Measurements from ENCODE around the gene CEP44.
"Not testable (repeated sequence)": the region's sequence is repeated elsewhere in the genome, so short reads cannot be mapped to it uniquely, and the experiment has no call there.

CEP44 gene

GRCh38 chr4:174279433-174280155, 4.1 kb upstream of the CEP44 start:
- DNase-seq: no peak

DNA sequence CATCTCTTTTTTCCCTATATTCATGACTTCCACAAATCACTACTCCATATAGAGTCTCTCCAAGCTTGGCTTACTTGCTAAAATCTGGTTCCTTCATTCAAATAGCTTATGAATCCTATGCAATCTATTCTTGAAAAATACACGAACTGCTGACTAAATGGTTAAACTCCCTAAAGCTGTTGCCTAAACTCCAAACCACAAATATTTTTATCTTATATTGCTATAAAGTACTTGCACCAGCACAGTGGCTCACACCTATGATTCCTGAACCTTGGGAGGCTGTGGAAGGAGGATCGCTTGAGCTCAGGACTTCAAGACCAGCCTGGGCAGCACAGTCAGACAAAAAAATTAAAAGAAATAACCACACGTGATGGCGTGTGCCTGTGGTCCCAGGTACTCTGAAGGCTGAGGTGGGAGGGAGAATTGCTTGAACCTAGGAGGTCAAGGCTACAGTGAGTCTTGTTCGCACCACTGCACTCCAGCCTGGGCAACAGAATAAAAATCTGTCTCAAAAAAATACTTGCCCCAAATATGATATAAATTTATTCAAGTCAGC, 2.5 kb upstream of the CEP44 start:
- no peak for DNase-seq

DNA sequence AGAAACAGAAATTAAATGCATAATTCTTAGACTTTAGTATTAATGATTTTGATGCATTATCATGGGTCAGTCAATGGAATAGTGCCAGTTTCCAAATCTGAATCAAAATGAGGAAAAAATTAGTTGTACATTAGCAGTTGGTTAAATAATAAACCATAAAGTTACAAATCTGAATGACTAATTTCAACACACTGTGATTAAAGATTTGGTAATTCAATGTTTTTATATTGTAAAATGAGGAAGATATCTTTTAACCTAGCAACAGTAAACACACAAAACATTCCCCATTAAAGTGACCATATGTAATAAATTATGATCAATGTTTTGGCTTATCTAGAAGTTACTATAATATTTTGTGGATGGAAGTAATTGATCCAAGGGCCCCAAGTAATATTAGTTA, 1.8 kb upstream of the CEP44 start:
- no peak for DNase-seq

DNA sequence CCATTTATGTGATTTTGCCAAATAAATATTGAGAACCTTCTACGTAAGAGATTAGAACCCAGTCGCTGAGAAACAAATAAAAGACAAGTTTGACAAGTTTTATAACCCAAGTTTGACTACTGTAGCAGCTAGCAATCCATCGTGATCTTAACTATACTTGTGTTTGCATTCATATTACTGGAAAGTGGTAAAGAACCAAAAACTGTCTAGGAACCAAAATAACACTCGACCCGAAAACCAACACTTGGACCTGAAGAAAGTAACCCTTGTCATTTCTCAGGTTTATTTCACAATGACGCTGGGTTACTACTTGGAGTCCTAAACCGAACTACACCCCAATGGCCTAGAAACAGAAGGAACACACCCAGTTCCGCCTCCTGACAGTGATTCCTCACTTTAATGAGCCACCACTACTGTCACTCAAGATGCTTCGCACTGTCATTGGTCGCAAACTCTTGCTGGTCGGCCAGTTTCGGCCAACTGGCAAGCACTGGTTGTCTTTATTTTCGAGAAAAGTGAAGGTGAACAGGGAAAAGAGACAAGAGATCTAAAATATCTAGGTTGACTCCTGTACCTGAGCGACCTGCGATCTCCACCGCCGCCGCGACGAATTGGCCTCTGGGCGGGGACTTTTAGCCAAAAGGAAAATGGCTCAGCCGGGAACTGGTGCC, 740 bp upstream of the CEP44 start:
- peak; percentile 87 for DNase-seq

DNA sequence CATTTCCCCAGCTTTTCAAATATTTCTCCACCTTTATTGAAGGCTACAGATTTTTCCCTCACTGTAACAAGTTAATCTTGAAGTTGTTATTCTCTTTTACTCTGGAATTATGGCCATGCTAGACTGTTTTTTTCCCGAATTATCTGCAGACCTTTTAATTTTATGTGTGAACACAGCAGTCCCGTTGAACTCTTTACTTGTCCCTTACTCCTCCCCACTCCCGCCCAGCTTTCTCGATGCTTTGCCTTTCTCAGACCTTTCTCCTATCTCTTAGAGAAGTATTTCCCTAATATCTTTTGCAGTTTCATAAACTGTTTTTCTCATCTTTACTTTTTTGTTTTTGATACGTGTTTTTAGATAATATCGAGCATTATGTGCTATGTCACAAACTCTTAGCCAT, 776 bp downstream of the CEP44 start:
- no peak for DNase-seq

DNA sequence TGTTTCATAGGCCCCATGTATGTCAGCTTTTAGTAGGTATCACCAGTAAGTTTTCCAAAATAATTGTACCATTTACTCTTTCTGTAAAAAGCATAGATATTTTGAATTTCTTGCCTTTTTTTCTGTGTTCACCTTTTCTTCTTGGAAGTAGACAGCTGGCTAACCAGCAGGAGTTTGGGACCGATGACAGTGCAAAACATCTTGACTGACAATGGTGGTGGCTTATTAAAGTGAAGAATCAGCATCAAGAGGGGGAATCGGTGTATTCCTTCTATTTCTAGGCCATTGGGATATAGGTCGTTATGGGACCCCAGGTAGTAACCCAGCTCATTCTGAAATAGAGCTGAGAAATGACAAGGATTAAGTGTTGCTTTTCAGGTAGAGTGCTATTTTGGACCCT, 3.2 kb downstream of the CEP44 start:
- no peak for DNase-seq

- DNase-seq: no peak
Observed at GRCh38 chr4:174292473-174292872, 8.8 kb downstream of the CEP44 start.

- not testable (repeated sequence) for DNase-seq
Observed at GRCh38 chr4:174294641-174295040, 10.9 kb downstream of the CEP44 start.

- DNase-seq: not testable (repeated sequence)
Observed at GRCh38 chr4:174295142-174295541, 11.4 kb downstream of the CEP44 start.

DNA sequence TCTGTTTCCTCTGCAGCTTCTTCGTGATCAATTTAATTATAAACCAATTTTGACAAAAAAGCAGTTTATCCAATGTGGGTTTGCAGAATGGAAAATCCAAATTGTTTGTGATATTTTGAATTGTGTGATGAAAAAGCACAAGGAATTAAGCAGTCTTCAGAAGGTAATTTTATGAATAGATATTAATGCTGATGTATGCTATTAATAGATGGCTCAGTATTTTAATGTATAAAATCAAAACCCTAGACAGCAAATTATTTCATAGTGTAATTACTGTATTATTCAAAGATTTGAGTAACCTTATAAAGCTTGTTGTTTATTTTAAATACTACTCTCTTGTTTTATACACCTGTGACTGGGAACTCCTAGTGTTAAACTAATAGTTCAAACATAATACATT, 20.0 kb downstream of the CEP44 start:
- DNase-seq: no peak

DNA sequence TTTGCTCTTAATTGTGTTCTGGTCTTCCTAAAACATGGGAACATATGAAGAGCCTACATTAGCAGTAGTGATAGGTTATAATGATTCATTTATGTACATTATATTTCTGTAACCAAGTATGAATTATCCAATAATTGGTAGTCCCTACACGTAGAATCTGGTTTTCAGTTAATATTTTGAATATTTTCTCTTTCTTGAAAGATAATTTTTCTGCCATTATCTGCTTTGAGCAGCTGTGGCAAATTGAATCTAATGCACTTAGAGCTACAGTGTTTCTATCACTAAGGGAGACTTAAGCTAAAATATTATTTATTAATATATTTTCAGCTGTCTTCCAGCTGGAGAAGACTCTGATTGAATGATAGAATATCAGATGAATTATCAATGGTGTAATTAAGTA, 21.0 kb downstream of the CEP44 start:
- no peak for DNase-seq

DNA sequence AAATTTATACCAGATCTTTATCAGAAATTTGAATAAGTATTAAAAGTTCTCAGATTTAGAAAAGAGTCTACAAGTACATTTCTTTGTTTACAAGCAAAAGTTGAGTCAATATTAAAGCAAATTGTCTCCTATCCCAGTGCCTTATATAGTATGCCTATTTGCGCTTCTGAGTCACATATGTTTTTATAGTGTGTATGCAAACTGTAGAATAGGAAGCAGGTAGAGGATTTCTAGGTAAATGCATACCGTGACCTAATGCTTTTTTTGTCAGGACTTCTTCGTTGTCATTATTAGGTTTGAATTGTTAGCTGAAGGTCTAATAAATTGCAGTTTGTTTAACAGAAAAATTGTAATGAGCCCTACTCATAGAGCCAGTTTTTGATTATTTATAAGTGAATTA, 22.2 kb downstream of the CEP44 start:
- DNase-seq: no peak

DNA sequence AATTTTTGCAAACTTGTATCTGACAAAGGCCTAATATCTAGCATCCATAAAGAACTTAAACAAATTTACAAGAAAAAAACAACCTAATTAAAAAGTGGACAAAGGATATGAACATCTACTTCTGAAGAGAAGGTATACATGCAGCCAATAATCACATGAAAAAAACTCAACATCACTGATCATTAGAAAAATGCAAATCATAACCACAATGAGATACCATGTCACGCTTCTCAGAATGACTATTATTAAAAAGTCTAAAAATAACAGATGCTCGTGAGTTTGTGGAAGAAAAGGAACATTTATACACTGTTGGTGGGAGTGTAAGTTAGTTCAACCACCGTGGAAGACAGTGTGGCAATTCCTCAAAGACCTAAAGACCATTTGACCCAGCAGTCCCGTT, 24.0 kb downstream of the CEP44 start:
- DNase-seq: no peak

DNA sequence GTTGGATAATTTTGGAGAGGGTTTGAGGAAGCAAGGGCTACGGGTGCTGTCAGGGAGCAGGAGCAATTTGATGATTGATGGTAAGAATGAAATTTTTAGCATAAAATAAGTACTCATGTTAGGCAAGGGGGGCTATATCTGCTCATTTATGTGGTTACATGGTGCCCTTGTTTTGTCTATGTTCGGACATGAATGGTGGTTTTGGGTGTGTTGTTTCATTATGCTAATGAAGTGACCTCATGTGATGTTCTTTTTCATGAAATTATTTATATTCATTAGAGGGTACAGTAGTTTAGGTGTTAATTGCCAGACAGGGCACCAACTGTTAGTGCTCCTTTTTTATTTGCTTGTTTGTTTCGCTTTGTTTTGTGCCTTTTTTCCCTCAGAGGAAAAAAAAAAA, 29.3 kb downstream of the CEP44 start:
- DNase-seq: no peak

GRCh38 chr4:174314274-174314673, 30.6 kb downstream of the CEP44 start:
- no peak for DNase-seq

DNA sequence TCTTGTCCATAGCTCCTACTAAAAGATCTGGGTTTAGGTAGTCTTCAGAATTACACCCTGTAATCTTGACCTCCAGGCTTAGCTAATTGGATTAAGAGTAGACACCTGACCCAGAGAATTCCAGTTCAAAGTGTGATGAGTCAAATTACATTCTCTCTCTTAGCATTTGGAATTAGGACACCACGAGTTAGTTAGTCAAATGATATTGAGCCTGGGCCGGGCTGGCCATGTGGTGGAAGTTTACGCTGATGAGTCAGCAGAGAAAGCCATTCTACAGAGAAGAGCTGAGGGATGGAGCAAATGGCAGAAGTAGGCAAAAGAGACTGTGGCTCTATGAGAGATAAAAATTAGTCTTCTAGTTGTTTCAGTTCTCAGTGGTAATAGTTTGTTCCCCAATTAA, 31.1 kb downstream of the CEP44 start:
- DNase-seq: no peak

- no peak for DNase-seq
Observed at GRCh38 chr4:174316546-174316945, 32.8 kb downstream of the CEP44 start.

DNA sequence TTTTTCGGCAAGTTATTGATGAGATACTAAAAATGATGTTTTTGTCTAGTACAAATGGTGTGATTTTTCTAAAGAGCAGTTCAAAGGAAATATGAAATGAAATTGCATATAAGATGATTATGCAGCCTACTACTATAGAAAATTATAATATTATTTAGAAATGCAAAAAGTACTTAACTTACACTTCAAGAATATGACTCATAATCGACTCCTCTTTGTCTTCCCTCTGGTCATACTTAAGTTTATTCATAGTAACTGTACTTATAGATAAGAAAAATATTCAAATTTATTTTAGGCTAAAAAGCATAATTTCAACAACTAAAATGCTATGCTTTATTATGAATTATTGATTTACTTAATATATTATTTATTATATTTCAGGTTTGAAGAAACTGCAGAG, 33.2 kb downstream of the CEP44 start:
- no peak for DNase-seq

DNA sequence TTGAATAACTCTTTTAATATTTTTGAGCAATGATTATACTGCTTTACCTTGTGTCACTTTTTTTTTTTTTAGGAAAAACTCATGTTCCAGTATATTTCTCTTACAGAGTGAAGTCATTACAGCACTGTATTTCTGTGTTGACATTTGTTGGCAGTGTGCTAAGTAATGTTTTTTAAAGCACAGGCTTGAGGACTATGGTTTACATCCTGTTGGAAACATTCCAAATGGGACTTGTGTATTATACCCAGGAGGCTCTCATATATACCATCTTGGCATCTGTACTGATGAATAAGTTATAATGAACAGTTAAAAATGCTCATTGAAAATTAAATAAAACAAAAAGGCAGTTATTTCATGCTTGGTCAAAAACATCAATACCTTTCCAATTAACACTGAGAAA, 33.8 kb downstream of the CEP44 start:
- no peak for DNase-seq

DNA sequence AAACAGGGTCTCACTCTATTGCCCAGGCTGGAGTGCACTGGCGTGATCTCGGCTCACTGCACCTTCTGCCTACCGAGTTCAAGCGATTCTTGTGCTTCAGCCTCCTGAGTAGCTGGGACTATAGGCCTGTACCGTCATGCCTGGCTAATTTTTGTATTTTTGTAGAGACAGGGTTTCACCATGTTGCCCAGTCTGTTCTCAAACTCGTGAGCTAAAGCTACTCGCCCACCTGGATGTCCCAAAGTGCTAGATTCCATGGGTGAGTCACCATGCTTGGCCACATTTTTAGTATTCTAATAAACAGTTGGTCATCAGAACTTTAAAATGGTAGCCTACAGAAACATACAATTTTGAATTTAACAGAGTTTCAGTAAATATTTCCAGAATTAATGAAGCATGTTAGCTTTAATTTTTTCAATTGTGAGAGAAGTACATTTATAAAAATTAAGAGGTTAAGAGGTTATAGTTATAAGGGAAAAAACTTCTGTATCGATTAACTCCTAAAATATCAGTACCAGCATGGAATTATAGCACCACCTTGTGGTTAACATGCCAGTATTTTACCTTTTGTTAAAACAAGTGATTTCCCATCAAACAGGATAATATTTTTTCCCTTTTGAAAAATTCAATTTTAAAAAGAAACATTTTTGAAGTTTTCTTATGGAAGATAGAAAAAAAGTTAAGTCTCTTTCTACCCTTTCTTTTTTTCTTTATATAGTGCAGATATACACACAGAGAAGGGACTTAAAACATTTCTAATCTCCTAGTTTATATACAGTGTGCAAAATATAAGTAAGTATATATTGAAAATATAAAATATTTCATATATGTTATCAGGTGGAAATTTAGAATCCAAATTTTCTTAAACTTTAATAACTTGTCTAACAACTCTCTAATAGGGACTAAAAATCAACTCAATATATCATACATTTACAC, 35.4 kb downstream of the CEP44 start:
- DNase-seq: no peak

GRCh38 chr4:174320494-174321199, 36.9 kb downstream of the CEP44 start:
- DNase-seq: no peak

GRCh38 chr4:174324236-174324635, 40.5 kb downstream of the CEP44 start:
- DNase-seq: no peak

DNA sequence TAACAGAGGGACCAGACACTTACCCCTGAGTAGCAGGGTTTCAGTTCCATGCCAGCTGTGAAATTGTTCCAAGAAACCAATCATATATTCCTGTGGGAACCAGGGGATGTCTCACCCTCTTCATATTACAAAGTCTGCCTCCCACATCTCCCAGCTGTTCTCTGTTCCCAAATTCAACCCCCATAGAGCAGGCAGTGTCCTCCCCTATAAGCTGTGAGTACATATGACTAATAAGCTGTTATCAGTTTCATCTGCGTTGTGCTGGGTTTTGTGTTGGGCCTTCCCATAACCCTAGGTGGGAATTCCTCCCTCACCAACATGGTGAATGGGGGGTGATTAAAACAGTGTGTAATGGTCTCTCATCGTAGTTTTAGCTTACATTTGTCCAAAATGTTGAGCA, 41.0 kb downstream of the CEP44 start:
- no peak for DNase-seq
